GM19467 (cell line): Measurements from ENCODE around the gene AKR1B15.
A peak's percentile ranks its signal among the peaks of the same experiment; 100 is the strongest.
"Not testable (repeated sequence)": the region's sequence is repeated elsewhere in the genome, so short reads cannot be mapped to it uniquely, and the experiment has no call there.

Experiments
- ATAC-seq: cut with Tn5 transposase; IDR thresholded peaks from one replicate; pipeline ENCODE4 v1.9.1; 2021; ENCODE audit warnings: mild to moderate bottlenecking, moderate library complexity; ENCODE audit not compliant: unreplicated experiment

The AKR1B15 gene

GRCh38 chr7:134532180-134532953 lies 16.5 kb upstream of the AKR1B15 start:
- ATAC-seq = no peak

GRCh38 chr7:134532954-134533218 lies 16.0 kb upstream of the AKR1B15 start:
- ATAC-seq = no peak

GRCh38 chr7:134533288-134533771 lies 15.6 kb upstream of the AKR1B15 start:
- ATAC-seq = no peak

DNA sequence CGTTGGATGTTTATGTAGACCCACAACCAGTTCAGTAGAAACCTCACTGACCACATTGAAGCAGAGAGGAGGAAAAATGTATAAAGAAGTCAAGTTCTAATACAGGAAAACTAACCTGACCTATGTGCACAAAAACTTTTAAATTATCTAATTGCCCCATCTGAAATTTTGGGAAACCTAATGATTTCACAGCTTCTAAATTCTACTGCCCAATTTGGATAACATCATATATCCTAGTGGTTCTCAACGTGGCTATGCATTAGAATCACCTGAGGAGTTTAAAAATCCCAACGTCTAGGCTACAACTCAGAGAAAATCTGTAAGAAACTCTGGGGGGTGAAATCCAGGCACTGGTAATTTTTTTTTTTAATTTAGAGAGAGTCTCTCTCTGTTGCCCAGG lies 14.3 kb upstream of the AKR1B15 start:
- no peak for ATAC-seq

DNA sequence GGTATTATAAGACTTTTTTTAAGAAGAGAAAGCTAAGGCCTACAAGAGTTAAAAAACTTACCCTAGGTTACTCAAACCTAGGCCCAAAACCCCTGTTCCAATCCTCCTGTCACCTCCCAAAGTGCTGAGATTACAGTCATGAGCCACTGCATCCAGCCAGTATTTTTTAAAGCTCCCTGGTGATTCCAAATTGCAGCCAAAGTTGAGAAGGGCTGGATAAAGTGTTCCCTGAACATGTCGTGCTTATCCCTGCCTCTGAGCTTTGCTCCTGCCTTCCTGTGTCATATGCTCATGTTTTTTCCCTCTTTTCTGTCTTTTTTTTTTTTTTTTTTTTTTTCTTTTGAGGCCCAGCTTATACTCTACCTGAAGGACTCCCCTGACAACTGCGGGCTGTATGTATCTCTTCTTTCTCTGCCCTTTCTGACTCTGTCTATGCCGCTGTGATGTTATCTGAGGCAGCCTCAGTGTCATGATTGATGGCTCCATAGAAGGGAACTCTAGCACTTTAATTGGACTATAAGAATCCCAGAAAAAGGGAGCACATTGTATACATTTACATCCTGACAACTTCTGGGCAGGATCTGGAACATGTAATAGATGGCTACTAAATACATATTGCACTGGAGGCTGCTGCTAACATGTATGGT lies 13.5 kb upstream of the AKR1B15 start:
- ATAC-seq = no peak

GRCh38 chr7:134535919-134536299 lies 13.0 kb upstream of the AKR1B15 start:
- ATAC-seq = no peak

- not testable (repeated sequence) for ATAC-seq
Measured at GRCh38 chr7:134536558-134536957, 12.4 kb upstream of the AKR1B15 start.

DNA sequence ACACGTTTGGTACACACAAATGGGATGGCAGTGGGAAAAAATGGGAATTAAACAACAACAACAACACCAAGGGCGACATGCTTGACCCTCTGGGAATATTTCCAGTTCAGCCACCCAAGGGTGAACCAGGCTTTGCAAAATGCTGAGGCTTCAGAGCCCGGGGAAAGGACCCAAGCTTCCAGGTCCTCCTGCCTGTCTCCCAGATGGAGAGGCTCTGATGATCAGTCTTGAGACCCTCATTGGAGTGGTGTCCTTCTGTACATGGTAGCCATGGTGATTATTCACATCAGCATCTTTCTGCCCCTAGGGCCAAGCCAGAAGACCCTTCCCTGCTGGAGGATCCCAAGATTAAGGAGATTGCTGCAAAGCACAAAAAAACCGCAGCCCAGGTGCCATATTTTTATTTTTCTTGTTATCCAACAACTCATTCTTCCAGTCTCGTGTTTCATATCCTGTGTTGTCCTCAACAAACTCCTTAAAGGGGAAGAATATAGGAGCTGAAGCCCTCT lies 11.6 kb upstream of the AKR1B15 start:
- not testable (repeated sequence) for ATAC-seq

GRCh38 chr7:134539380-134540004 lies 9.4 kb upstream of the AKR1B15 start:
- ATAC-seq = no peak

- ATAC-seq = not testable (repeated sequence)
Measured at GRCh38 chr7:134541501-134542194, 7.3 kb upstream of the AKR1B15 start.

DNA sequence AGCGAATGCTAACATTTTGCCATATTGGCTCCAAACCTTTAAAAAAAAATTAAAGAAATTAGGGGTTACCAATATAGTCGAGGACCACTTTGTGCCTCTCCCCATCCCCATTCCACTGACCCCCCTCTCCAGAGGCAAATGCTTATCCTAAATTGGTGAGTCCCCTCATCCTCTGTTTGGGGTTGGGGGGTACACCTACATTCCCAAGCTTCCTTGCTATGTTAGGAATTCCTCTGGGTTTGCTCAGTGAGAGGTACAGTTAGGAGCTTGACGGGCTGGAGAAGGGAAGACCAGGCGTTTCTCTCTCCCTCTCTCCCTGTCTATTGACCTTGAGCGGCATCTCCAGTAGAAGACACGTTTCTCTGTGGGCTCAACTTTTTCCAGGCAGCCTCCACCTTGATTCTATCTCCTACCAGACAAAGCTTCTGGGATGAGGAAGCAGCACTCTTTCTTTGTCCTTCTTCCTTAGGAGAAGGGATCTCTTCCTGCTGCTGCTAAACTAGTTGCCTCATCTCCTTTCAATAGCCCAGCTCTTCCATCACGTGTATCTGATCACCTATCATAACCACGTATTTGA lies 6.6 kb upstream of the AKR1B15 start:
- no peak for ATAC-seq

GRCh38 chr7:134545380-134545779 lies 3.5 kb upstream of the AKR1B15 start:
- no peak for ATAC-seq

- no peak for ATAC-seq
Measured at GRCh38 chr7:134545918-134546317, 3.0 kb upstream of the AKR1B15 start.

DNA sequence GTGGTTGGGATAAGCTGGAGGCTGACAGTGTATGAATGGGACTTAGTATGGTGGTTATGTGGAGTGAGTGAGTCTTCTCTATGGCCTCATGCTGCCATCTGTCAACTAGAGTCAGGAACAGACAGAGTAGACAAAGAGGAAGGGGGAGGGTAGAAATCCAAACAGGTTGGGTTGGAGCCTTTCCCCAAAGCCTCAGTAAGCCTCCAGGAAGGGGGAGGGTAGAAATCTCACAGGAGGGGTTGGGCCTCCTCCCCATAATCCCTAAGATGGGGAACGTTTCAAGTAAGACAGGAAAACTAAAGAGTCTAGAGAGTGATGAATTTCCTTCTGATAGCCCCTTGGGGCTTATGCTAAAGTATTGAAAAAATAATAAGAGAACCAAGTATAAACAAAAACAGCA lies 2.0 kb upstream of the AKR1B15 start:
- no peak for ATAC-seq

GRCh38 chr7:134547397-134548054 lies 1.4 kb upstream of the AKR1B15 start:
- ATAC-seq = peak; percentile 84

DNA sequence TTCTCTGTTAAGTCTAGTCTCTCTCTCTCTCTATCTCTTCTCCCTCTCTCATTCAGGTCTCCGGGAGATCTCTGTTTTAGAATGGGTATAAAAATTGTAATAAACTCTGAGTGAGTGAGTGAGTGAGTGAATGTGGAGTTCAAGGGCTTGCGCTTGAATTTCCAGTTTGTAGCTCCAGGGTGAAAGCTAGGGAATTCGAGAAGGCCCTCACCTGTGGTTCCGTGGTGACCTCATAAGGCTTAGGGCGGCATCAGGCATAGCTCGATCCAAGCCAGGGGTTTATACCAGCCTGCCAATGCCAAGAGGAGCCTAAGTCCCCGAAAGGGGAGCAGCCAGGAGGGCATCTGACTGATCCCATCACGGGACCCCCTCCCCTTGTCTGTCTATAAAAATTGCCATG lies 456 bp downstream of the AKR1B15 start:
- ATAC-seq = no peak

DNA sequence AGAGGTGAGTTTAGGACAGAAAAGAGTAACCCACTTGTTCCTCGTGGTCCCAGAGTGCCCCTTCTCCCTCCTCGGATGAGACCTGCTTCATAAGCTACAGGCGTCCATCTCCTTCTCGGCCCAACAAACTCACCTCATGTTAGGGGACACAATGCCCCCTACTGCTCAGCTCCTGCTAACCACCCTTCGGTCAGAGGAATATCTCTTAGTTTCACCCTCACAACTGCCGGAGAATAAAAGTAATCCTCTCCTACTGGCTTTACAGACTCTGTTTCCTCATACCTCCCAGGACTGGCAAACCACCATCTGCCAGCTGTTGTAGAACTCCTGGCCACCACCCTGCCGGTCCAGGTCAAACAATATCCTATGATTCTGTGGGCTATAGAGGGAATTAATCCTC lies 3.2 kb downstream of the AKR1B15 start:
- no peak for ATAC-seq

DNA sequence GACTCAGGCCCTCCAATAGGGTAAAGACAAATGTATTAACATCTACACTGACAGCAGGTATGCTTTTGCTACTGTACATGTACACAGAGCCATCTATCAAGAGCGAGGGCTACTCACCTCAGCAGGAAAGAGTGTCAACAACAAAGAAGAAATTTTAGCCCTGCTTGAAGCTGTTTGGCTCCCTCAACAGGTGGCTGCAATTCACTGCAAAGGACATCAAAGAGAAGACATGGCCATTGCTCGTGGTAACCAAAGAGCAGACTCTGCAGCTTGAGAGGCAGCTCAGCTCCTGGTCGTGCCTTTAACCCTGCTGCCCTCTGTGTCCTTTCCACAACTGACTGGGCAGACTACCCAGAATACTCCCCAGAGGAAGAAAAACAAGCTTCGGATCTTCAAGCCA lies 5.1 kb downstream of the AKR1B15 start:
- no peak for ATAC-seq

DNA sequence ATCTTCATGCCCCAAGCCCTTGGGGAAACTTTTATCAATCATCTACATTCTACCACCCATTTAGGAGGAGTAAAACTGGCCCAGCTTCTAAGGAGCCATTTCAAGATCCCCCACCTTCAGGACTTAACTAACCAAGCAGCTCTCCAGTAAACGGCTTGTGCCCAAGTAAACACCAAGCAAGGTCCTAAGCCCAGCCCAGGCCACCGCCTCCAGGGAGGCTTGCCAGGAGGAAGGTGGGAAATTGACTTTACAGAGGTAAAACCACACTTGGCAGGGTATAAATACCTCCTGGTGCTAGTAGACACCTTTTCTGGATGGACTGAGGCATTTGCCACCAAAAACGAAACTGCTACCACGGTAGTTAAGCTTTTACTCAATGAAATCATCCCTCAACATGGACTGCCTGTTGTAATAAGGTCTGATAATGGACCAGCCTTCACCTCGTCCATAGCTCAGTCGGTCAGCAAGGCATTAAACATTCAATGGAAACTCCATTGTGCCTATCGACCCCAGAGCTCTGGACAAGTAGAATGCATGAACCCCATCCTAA lies 5.6 kb downstream of the AKR1B15 start:
- no peak for ATAC-seq

DNA sequence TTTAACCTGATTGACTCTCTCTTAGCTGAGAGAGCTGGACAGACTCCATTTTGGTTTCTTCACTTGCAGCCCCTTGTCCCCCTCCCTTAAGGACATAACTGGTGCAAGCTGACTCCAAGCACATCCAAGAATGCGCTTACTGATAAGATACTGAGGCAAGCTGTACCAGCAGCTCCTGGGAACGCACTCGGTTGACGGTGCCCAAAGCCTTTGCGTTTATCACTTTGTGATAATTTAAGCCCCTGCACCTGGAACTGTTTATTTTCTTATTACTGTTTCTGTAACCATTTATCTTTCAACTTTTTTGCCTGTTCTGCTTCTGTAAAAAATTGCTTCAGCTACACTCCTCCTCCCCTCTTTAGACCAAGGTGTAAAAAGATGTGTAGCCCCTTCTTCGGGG lies 8.5 kb downstream of the AKR1B15 start:
- no peak for ATAC-seq
